IMR-90 (cell line): ENCODE measurements around the gene KRTAP5-7. TPM values are rescaled to one million over a fixed set of nuclear protein-coding genes. Genes with fewer than 3 reads are reported as not detected.

ENCODE experiments used
- ATAC-seq: fragments of 200-7000 bp; cut with Tn5 transposase; 2 replicates; pipeline ENCODE4 v1.9.1; 2020; ENCODE audit warnings: low read depth, mild to moderate bottlenecking, moderate library complexity
- BruUV-seq: library from RNA; stranded (reverse); fragments of 400-500 nt; replicated peaks from 2 replicates; lab custom pipeline; 2021; lab: Mats Ljungman, UMichigan
- CTCF ChIA-PET: fragments of 300-600 bp; formaldehyde crosslinking; extraction: SDS; loops from one replicate; lab custom pipeline; 2021; ENCODE audit warnings: antibody characterized with exemption; lab: Yijun Ruan, JAX
- POLR2A ChIA-PET: fragments of 300-600 bp; sonication (Branson Sonifier 250); formaldehyde crosslinking; loops from one replicate; lab custom pipeline; 2022; ENCODE audit warnings: antibody characterized with exemption; ENCODE audit not compliant: unreplicated experiment; lab: Charles Lee
- DNase-seq: peaks from one replicate; pipeline ENCODE4 v3.0.0; 2013
- H2AFZ ChIP-seq: replicated peaks from 2 replicates; pipeline ENCODE3; 2013; ENCODE audit warnings: low read length, mild to moderate bottlenecking; ENCODE audit not compliant: poor library complexity
- H2AK5ac ChIP-seq: 2 replicates; pipeline ENCODE4 v1.6.1; 2013; ENCODE audit warnings: low read depth, low read length, inconsistent platforms
- H2AK9ac ChIP-seq: replicated peaks from 2 replicates; pipeline ENCODE3; 2013; ENCODE audit warnings: mild to moderate bottlenecking, low read depth, low read length, moderate library complexity; ENCODE audit not compliant: poor library complexity
- H2BK120ac ChIP-seq: 2 replicates; pipeline ENCODE4 v1.6.1; 2013; ENCODE audit warnings: low read depth, low read length, inconsistent platforms
- H2BK15ac ChIP-seq: 3 replicates; pipeline ENCODE4 v1.6.1; 2013; ENCODE audit warnings: low read depth, low read length, inconsistent platforms
- H2BK20ac ChIP-seq: 2 replicates; pipeline ENCODE4 v1.6.1; 2013; ENCODE audit warnings: low read depth, mild to moderate bottlenecking, inconsistent platforms, low read length, moderate library complexity
- H2BK5ac ChIP-seq: 2 replicates; pipeline ENCODE4 v1.6.1; 2013; ENCODE audit warnings: mild to moderate bottlenecking, low read depth, low read length, inconsistent platforms; ENCODE audit not compliant: poor library complexity, severe bottlenecking
- H3K14ac ChIP-seq: replicated peaks from 2 replicates; pipeline ENCODE4 v1.6.1; 2013; ENCODE audit warnings: low read depth, low read length, inconsistent platforms
- H3K18ac ChIP-seq: 2 replicates; pipeline ENCODE4 v1.6.1; 2013; ENCODE audit warnings: low read depth, low read length, control low read depth
- H3K23ac ChIP-seq: 2 replicates; pipeline ENCODE4 v1.6.1; 2013; ENCODE audit warnings: low read depth, low read length, inconsistent platforms
- H3K27ac ChIP-seq: 2 replicates; pipeline ENCODE4 v1.5.1; 2013; ENCODE audit warnings: mild to moderate bottlenecking, control low read depth, low read length; ENCODE audit not compliant: insufficient read depth
- H3K27me3 ChIP-seq: 2 replicates; pipeline ENCODE4 v1.6.1; 2013; ENCODE audit warnings: low read length; ENCODE audit not compliant: control insufficient read depth, insufficient read depth
- H3K36me3 ChIP-seq: 2 replicates; pipeline ENCODE4 v1.6.1; 2013; ENCODE audit warnings: low read length, mixed read lengths; ENCODE audit not compliant: control insufficient read depth, insufficient read depth
- H3K4ac ChIP-seq: 2 replicates; pipeline ENCODE4 v1.6.1; 2013; ENCODE audit warnings: low read depth, low read length, inconsistent platforms
- H3K4me1 ChIP-seq: 2 replicates; pipeline ENCODE4 v1.6.1; 2013; ENCODE audit warnings: low read length, mixed read lengths; ENCODE audit not compliant: control insufficient read depth, insufficient read depth
- H3K4me2 ChIP-seq: 2 replicates; pipeline ENCODE4 v1.6.1; 2013; ENCODE audit warnings: low read depth, mild to moderate bottlenecking, control low read depth, low read length, moderate library complexity
- H3K4me3 ChIP-seq: 2 replicates; pipeline ENCODE4 v1.5.1; 2013; ENCODE audit warnings: low read depth, mild to moderate bottlenecking, control low read depth, low read length, moderate library complexity; ENCODE audit not compliant: insufficient read depth
- H3K56ac ChIP-seq: 2 replicates; pipeline ENCODE4 v1.6.1; 2013; ENCODE audit warnings: low read length, inconsistent platforms; ENCODE audit not compliant: insufficient read depth; ENCODE audit errors: extremely low read depth
- H3K79me1 ChIP-seq, 2 experiments: 2 replicates each; pipeline ENCODE4 v1.6.1; 2013; ENCODE audit warnings: low read length in 2 of 2, inconsistent platforms in 1 of 2, low read depth in 1 of 2
- H3K9ac ChIP-seq: 2 replicates; pipeline ENCODE4 v1.6.1; 2013; ENCODE audit warnings: low read depth, low read length, control low read depth
- H3K9me1 ChIP-seq: 2 replicates; pipeline ENCODE4 v1.6.1; 2013; ENCODE audit warnings: low read length, inconsistent platforms; ENCODE audit not compliant: insufficient read depth
- H3K9me3 ChIP-seq: 2 replicates; pipeline ENCODE4 v1.6.1; 2013; ENCODE audit warnings: low read length; ENCODE audit not compliant: control insufficient read depth, insufficient read depth
- H4K20me1 ChIP-seq: 2 replicates; pipeline ENCODE4 v1.6.1; 2013; ENCODE audit warnings: low read length, inconsistent platforms; ENCODE audit not compliant: insufficient read depth
- H4K5ac ChIP-seq: 2 replicates; pipeline ENCODE4 v1.6.1; 2013; ENCODE audit warnings: mild to moderate bottlenecking, low read depth, low read length, control low read depth
- H4K8ac ChIP-seq, 2 experiments: 2 replicates each; pipeline ENCODE4 v1.6.1; 2013; ENCODE audit warnings: low read depth in 2 of 2, low read length in 2 of 2, control low read depth in 1 of 2, inconsistent platforms in 1 of 2
- H4K91ac ChIP-seq: 2 replicates; pipeline ENCODE4 v1.6.1; 2013; ENCODE audit warnings: low read depth, low read length, inconsistent platforms; ENCODE audit not compliant: insufficient read depth
- CEBPB ChIP-seq: IDR thresholded peaks from 2 replicates; pipeline ENCODE4 v1.6.1; 2012; ENCODE audit warnings: low read depth, low read length, improper control_type of control experiment
- CHD1 ChIP-seq: IDR thresholded peaks from 2 replicates; pipeline ENCODE4 v1.6.1; 2012; ENCODE audit warnings: low read depth, low read length, improper control_type of control experiment
- FOS ChIP-seq: fragments of 150-350 bp; IDR thresholded peaks from 2 replicates; pipeline ENCODE4 v1.6.1; 2016; ENCODE audit warnings: low read depth, low read length
- MAZ ChIP-seq: IDR thresholded peaks from 2 replicates; pipeline ENCODE4 v1.6.1; 2012; ENCODE audit warnings: low read depth, mild to moderate bottlenecking, low read length, improper control_type of control experiment, moderate library complexity, borderline replicate concordance
- RAD21 ChIP-seq: IDR thresholded peaks from 2 replicates; pipeline ENCODE4 v1.6.1; 2012; ENCODE audit warnings: low read length, improper control_type of control experiment
- WGBS, 2 experiments: methylation state at CpG; one replicate each; pipeline versions ENCODE4 v1.1.5 to v1.1.7; 2013; ENCODE audit warnings: missing lambda C conversion rate in 2 of 2; ENCODE audit not compliant: insufficient read length in 1 of 2; ENCODE audit errors: extremely low coverage in 2 of 2; 5-methylcytosine and 5-hydroxymethylcytosine counted together
- dilution Hi-C: fragments of 300-500 bp; cut with HindIII; formaldehyde crosslinking; loops from one replicate; pipeline ENCODE4 v1.14.3; 2018; ENCODE audit warnings: low sequenced_read_pairs; ENCODE audit not compliant: unreplicated experiment
- in situ Hi-C: fragments of 300-500 bp; cut with MboI; formaldehyde crosslinking; loops from 3 replicates; pipeline ENCODE4 v1.14.3; 2019; ENCODE audit warnings: low sequenced_read_pairs, inconsistent platforms, mixed read lengths
- intact Hi-C: fragments of 100-400 bp; cut with micrococcal nuclease; formaldehyde crosslinking; loops from 2 replicates; pipeline ENCODE4 v1.10.0; 2022
- polyA plus RNA-seq, 3 experiments: library from polyadenylated mRNA; depleted of rRNA; stranded (reverse); fragments of >200 nt; gene quantifications; 2 replicates each; pipeline ENCODE4 v1.2.3, GENCODE V29; 2012; ENCODE audit warnings: low replicate concordance in 1 of 3
- total RNA-seq: library from RNA; depleted of rRNA; stranded (reverse); fragments of >200 nt; gene quantifications from 2 replicates; pipeline ENCODE4 v1.2.3, GENCODE V29; 2012
- TF ChIP-seq, protein P1 (sequence below): fragments of 150-350 bp; IDR thresholded peaks from 2 replicates; pipeline ENCODE4 v1.6.1; 2017; ENCODE audit warnings: mild to moderate bottlenecking, antibody characterized with exemption, low read length, low read depth

The KRTAP5-7 gene
- total and polyA plus RNA-seq, 2 of the 4 experiments (the other 2 are of a cell fraction) = not detected

DNA sequence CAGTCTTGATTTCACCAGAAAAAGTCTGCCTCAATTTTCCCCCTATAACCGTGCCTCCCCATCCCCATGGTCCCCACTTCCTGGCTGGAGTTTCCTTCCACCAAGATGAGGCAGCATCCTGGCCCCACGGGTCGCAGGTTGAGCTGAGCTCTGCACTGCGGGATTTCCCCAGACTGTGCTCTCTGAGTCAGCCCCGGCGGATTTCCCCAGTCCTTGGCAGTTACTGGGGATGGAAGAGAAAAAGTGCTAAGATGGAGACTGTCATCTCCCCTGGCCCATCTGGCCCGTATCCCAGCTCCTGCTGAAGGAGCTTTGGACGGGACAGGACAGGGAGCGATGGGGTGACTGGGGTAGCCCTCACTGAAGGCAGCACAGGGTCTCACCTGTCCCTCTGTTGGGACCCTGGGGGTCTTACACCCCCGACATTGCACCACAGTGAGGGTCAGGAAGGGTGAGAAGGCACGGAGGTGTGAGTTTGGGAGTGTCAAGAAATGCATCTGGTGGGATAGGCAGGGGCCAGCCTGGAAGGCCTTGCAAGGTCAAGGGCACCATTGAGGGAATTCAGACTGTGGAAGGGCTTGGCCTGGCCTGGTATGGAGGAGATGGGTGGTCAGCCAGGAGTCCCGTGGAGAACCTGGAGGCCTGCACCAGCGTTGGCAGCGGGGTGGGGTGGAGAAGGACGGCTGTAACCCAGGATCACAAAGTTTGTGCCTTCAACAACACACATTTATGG is 37.6 kb upstream of the KRTAP5-7 start:
- H3K56ac ChIP-seq = no peak overlapping the region
- H3K27ac ChIP-seq = no peak overlapping the region
- H2BK120ac ChIP-seq = no peak overlapping the region
- H2AK5ac ChIP-seq = no peak overlapping the region
- no peak overlapping the region for H2BK20ac ChIP-seq
- H3K18ac ChIP-seq = no peak overlapping the region
- H4K91ac ChIP-seq = no peak overlapping the region
- H2BK5ac ChIP-seq = no peak overlapping the region
- H3K4me1 ChIP-seq = peaks cover 11% of the 10 kb centered on the region; the same call in 1 of the 2 replicates
- peak overlapping the region; percentile 26 for H2AK9ac ChIP-seq
- DNase-seq (peak; percentile 82), ATAC-seq (peak; percentile 58)
- H3K14ac ChIP-seq = no peak overlapping the region
- H3K9ac ChIP-seq = no peak overlapping the region
- H2BK15ac ChIP-seq = no peak overlapping the region
- in situ Hi-C loops (no loop called here), intact Hi-C loops (no loop called here), dilution Hi-C loops (no loop called here)
- H4K8ac ChIP-seq = no peak overlapping the region
- BruUV-seq = no TSS peak
- no peaks in the 10 kb centered on the region for H3K27me3 ChIP-seq
- no peak overlapping the region for H3K4me3 ChIP-seq
- H4K20me1 ChIP-seq = no peaks in the 10 kb centered on the region; the same call in 1 of the 2 replicates
- peaks cover 4 to 5% of the 10 kb centered on the region in 2 experiments; a peak in 2 of 4 replicates for H3K79me1 ChIP-seq
- POLR2A ChIA-PET = no interaction called here
- peaks cover 48% of the 10 kb centered on the region for H3K36me3 ChIP-seq
- H3K23ac ChIP-seq = no peak overlapping the region
- H4K5ac ChIP-seq = no peak overlapping the region
- no peak overlapping the region for H3K4ac ChIP-seq
- CTCF ChIA-PET = no interaction called here
- H2AFZ ChIP-seq = peak overlapping the region; percentile 51
- no peak for TF ChIP-seq RAD21
- TF ChIP-seq CEBPB = peak; percentile 19; the same call in 1 of the 2 replicates
- TF ChIP-seq, protein P1, sequence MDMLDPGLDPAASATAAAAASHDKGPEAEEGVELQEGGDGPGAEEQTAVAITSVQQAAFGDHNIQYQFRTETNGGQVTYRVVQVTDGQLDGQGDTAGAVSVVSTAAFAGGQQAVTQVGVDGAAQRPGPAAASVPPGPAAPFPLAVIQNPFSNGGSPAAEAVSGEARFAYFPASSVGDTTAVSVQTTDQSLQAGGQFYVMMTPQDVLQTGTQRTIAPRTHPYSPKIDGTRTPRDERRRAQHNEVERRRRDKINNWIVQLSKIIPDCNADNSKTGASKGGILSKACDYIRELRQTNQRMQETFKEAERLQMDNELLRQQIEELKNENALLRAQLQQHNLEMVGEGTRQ = no peak
- TF ChIP-seq MAZ = 0 out of 2 replicates have a peak, but pooled peaks have one; percentile 15
- TF ChIP-seq FOS = peak; percentile 47; the same call in 1 of the 2 replicates
- no peak for TF ChIP-seq CHD1
- WGBS, 2 experiments = no CpG with 5 or more reads among the region's 15 CpGs
- no peak overlapping the region for H3K4me2 ChIP-seq
- no peaks in the 10 kb centered on the region for H3K9me3 ChIP-seq
- H3K9me1 ChIP-seq = peaks cover 30% of the 10 kb centered on the region
